IMR-90 (cell line): Measurements from ENCODE around the gene LPAR1. TPM values are rescaled to one million over a fixed set of nuclear protein-coding genes. Genes with fewer than 3 reads are reported as not detected.

Experiments used
- ATAC-seq: fragments of 200-7000 bp; cut with Tn5 transposase; 2 replicates; pipeline ENCODE4 v1.9.1; 2020; ENCODE audit warnings: low read depth, mild to moderate bottlenecking, moderate library complexity
- BruUV-seq: library from RNA; stranded (reverse); fragments of 400-500 nt; replicated peaks from 2 replicates; lab custom pipeline; 2021; lab: Mats Ljungman, UMichigan
- CTCF ChIA-PET: fragments of 300-600 bp; formaldehyde crosslinking; extraction: SDS; loops from one replicate; lab custom pipeline; 2021; ENCODE audit warnings: antibody characterized with exemption; lab: Yijun Ruan, JAX
- POLR2A ChIA-PET: fragments of 300-600 bp; sonication (Branson Sonifier 250); formaldehyde crosslinking; loops from one replicate; lab custom pipeline; 2022; ENCODE audit warnings: antibody characterized with exemption; ENCODE audit not compliant: unreplicated experiment; lab: Charles Lee
- DNase-seq: peaks from one replicate; pipeline ENCODE4 v3.0.0; 2013
- H2AFZ ChIP-seq: replicated peaks from 2 replicates; pipeline ENCODE3; 2013; ENCODE audit warnings: low read length, mild to moderate bottlenecking; ENCODE audit not compliant: poor library complexity
- H2AK5ac ChIP-seq: 2 replicates; pipeline ENCODE4 v1.6.1; 2013; ENCODE audit warnings: low read depth, low read length, inconsistent platforms
- H2AK9ac ChIP-seq: replicated peaks from 2 replicates; pipeline ENCODE3; 2013; ENCODE audit warnings: mild to moderate bottlenecking, low read depth, low read length, moderate library complexity; ENCODE audit not compliant: poor library complexity
- H2BK120ac ChIP-seq: 2 replicates; pipeline ENCODE4 v1.6.1; 2013; ENCODE audit warnings: low read depth, low read length, inconsistent platforms
- H2BK15ac ChIP-seq: 3 replicates; pipeline ENCODE4 v1.6.1; 2013; ENCODE audit warnings: low read depth, low read length, inconsistent platforms
- H2BK20ac ChIP-seq: 2 replicates; pipeline ENCODE4 v1.6.1; 2013; ENCODE audit warnings: low read depth, mild to moderate bottlenecking, inconsistent platforms, low read length, moderate library complexity
- H2BK5ac ChIP-seq: 2 replicates; pipeline ENCODE4 v1.6.1; 2013; ENCODE audit warnings: mild to moderate bottlenecking, low read depth, low read length, inconsistent platforms; ENCODE audit not compliant: poor library complexity, severe bottlenecking
- H3K14ac ChIP-seq: replicated peaks from 2 replicates; pipeline ENCODE4 v1.6.1; 2013; ENCODE audit warnings: low read depth, low read length, inconsistent platforms
- H3K18ac ChIP-seq: 2 replicates; pipeline ENCODE4 v1.6.1; 2013; ENCODE audit warnings: low read depth, low read length, control low read depth
- H3K23ac ChIP-seq: 2 replicates; pipeline ENCODE4 v1.6.1; 2013; ENCODE audit warnings: low read depth, low read length, inconsistent platforms
- H3K27ac ChIP-seq: 2 replicates; pipeline ENCODE4 v1.5.1; 2013; ENCODE audit warnings: mild to moderate bottlenecking, control low read depth, low read length; ENCODE audit not compliant: insufficient read depth
- H3K27me3 ChIP-seq: 2 replicates; pipeline ENCODE4 v1.6.1; 2013; ENCODE audit warnings: low read length; ENCODE audit not compliant: control insufficient read depth, insufficient read depth
- H3K36me3 ChIP-seq: 2 replicates; pipeline ENCODE4 v1.6.1; 2013; ENCODE audit warnings: low read length, mixed read lengths; ENCODE audit not compliant: control insufficient read depth, insufficient read depth
- H3K4ac ChIP-seq: 2 replicates; pipeline ENCODE4 v1.6.1; 2013; ENCODE audit warnings: low read depth, low read length, inconsistent platforms
- H3K4me1 ChIP-seq: 2 replicates; pipeline ENCODE4 v1.6.1; 2013; ENCODE audit warnings: low read length, mixed read lengths; ENCODE audit not compliant: control insufficient read depth, insufficient read depth
- H3K4me2 ChIP-seq: 2 replicates; pipeline ENCODE4 v1.6.1; 2013; ENCODE audit warnings: low read depth, mild to moderate bottlenecking, control low read depth, low read length, moderate library complexity
- H3K4me3 ChIP-seq: 2 replicates; pipeline ENCODE4 v1.5.1; 2013; ENCODE audit warnings: low read depth, mild to moderate bottlenecking, control low read depth, low read length, moderate library complexity; ENCODE audit not compliant: insufficient read depth
- H3K56ac ChIP-seq: 2 replicates; pipeline ENCODE4 v1.6.1; 2013; ENCODE audit warnings: low read length, inconsistent platforms; ENCODE audit not compliant: insufficient read depth; ENCODE audit errors: extremely low read depth
- H3K79me1 ChIP-seq, 2 experiments: 2 replicates each; pipeline ENCODE4 v1.6.1; 2013; ENCODE audit warnings: low read length in 2 of 2, inconsistent platforms in 1 of 2, low read depth in 1 of 2
- H3K9ac ChIP-seq: 2 replicates; pipeline ENCODE4 v1.6.1; 2013; ENCODE audit warnings: low read depth, low read length, control low read depth
- H3K9me1 ChIP-seq: 2 replicates; pipeline ENCODE4 v1.6.1; 2013; ENCODE audit warnings: low read length, inconsistent platforms; ENCODE audit not compliant: insufficient read depth
- H3K9me3 ChIP-seq: 2 replicates; pipeline ENCODE4 v1.6.1; 2013; ENCODE audit warnings: low read length; ENCODE audit not compliant: control insufficient read depth, insufficient read depth
- H4K20me1 ChIP-seq: 2 replicates; pipeline ENCODE4 v1.6.1; 2013; ENCODE audit warnings: low read length, inconsistent platforms; ENCODE audit not compliant: insufficient read depth
- H4K5ac ChIP-seq: 2 replicates; pipeline ENCODE4 v1.6.1; 2013; ENCODE audit warnings: mild to moderate bottlenecking, low read depth, low read length, control low read depth
- H4K8ac ChIP-seq, 2 experiments: 2 replicates each; pipeline ENCODE4 v1.6.1; 2013; ENCODE audit warnings: low read depth in 2 of 2, low read length in 2 of 2, control low read depth in 1 of 2, inconsistent platforms in 1 of 2
- H4K91ac ChIP-seq: 2 replicates; pipeline ENCODE4 v1.6.1; 2013; ENCODE audit warnings: low read depth, low read length, inconsistent platforms; ENCODE audit not compliant: insufficient read depth
- BHLHE40 ChIP-seq: fragments of 150-350 bp; IDR thresholded peaks from 2 replicates; pipeline ENCODE4 v1.6.1; 2016; ENCODE audit warnings: mild to moderate bottlenecking, low read depth, low read length
- CEBPB ChIP-seq: IDR thresholded peaks from 2 replicates; pipeline ENCODE4 v1.6.1; 2012; ENCODE audit warnings: low read depth, low read length, improper control_type of control experiment
- CHD1 ChIP-seq: IDR thresholded peaks from 2 replicates; pipeline ENCODE4 v1.6.1; 2012; ENCODE audit warnings: low read depth, low read length, improper control_type of control experiment
- ELK1 ChIP-seq: fragments of 150-350 bp; IDR thresholded peaks from 2 replicates; pipeline ENCODE4 v1.6.1; 2016; ENCODE audit warnings: low read depth, mild to moderate bottlenecking, low read length, moderate library complexity, borderline replicate concordance
- FOS ChIP-seq: fragments of 150-350 bp; IDR thresholded peaks from 2 replicates; pipeline ENCODE4 v1.6.1; 2016; ENCODE audit warnings: low read depth, low read length
- MAFK ChIP-seq: IDR thresholded peaks from 2 replicates; pipeline ENCODE4 v1.6.1; 2012; ENCODE audit warnings: low read depth, low read length, improper control_type of control experiment
- MAZ ChIP-seq: IDR thresholded peaks from 2 replicates; pipeline ENCODE4 v1.6.1; 2012; ENCODE audit warnings: low read depth, mild to moderate bottlenecking, low read length, improper control_type of control experiment, moderate library complexity, borderline replicate concordance
- MXI1 ChIP-seq: IDR thresholded peaks from 2 replicates; pipeline ENCODE4 v1.6.1; 2012; ENCODE audit warnings: low read depth, mild to moderate bottlenecking, low read length, moderate library complexity, borderline replicate concordance
- NFE2L2 ChIP-seq: fragments of 150-350 bp; IDR thresholded peaks from 2 replicates; pipeline ENCODE4 v1.6.1; 2016; ENCODE audit warnings: low read depth, mild to moderate bottlenecking, low read length
- RAD21 ChIP-seq: IDR thresholded peaks from 2 replicates; pipeline ENCODE4 v1.6.1; 2012; ENCODE audit warnings: low read length, improper control_type of control experiment
- RCOR1 ChIP-seq: IDR thresholded peaks from 2 replicates; pipeline ENCODE4 v1.6.1; 2012; ENCODE audit warnings: mild to moderate bottlenecking, low read length, improper control_type of control experiment; ENCODE audit not compliant: insufficient replicate concordance
- RFX5 ChIP-seq: IDR thresholded peaks from 2 replicates; pipeline ENCODE4 v1.8.0; 2012; ENCODE audit warnings: low read depth, mild to moderate bottlenecking, low read length, moderate library complexity
- SMC3 ChIP-seq: fragments of 150-350 bp; IDR thresholded peaks from 2 replicates; pipeline ENCODE4 v1.6.1; 2016; ENCODE audit warnings: low read depth, mild to moderate bottlenecking, antibody characterized with exemption, low read length, moderate library complexity
- USF2 ChIP-seq: fragments of 150-350 bp; IDR thresholded peaks from 2 replicates; pipeline ENCODE4 v1.6.1; 2017; ENCODE audit warnings: mild to moderate bottlenecking, antibody characterized with exemption, low read length, low read depth
- WGBS, 2 experiments: methylation state at CpG; one replicate each; pipeline versions ENCODE4 v1.1.5 to v1.1.7; 2013; ENCODE audit warnings: missing lambda C conversion rate in 2 of 2; ENCODE audit not compliant: insufficient read length in 1 of 2; ENCODE audit errors: extremely low coverage in 2 of 2; 5-methylcytosine and 5-hydroxymethylcytosine counted together
- dilution Hi-C: fragments of 300-500 bp; cut with HindIII; formaldehyde crosslinking; loops from one replicate; pipeline ENCODE4 v1.14.3; 2018; ENCODE audit warnings: low sequenced_read_pairs; ENCODE audit not compliant: unreplicated experiment
- in situ Hi-C: fragments of 300-500 bp; cut with MboI; formaldehyde crosslinking; loops from 3 replicates; pipeline ENCODE4 v1.14.3; 2019; ENCODE audit warnings: low sequenced_read_pairs, inconsistent platforms, mixed read lengths
- intact Hi-C: fragments of 100-400 bp; cut with micrococcal nuclease; formaldehyde crosslinking; loops from 2 replicates; pipeline ENCODE4 v1.10.0; 2022
- polyA plus RNA-seq, 3 experiments: library from polyadenylated mRNA; depleted of rRNA; stranded (reverse); fragments of >200 nt; gene quantifications; 2 replicates each; pipeline ENCODE4 v1.2.3, GENCODE V29; 2012; ENCODE audit warnings: low replicate concordance in 1 of 3
- total RNA-seq: library from RNA; depleted of rRNA; stranded (reverse); fragments of >200 nt; gene quantifications from 2 replicates; pipeline ENCODE4 v1.2.3, GENCODE V29; 2012

The LPAR1 gene
- total and polyA plus RNA-seq, 2 of the 4 experiments (the other 2 are of a cell fraction): 171 to 315 TPM

- Histone ChIP-seq H4K5ac (no peak overlapping the region), H2AK5ac (no peak overlapping the region), H2AFZ (no peak overlapping the region), H3K4me2 (no peak overlapping the region), H2AK9ac (no peak overlapping the region), H4K20me1 (peaks cover 94% of the 10 kb centered on the region), H4K8ac (no peak overlapping the region), H3K9me1 (peaks cover 25% of the 10 kb centered on the region), H3K4me1 (peaks cover 25% of the 10 kb centered on the region), H2BK120ac (no peak overlapping the region), H3K4me3 (no peak overlapping the region), H3K23ac (peak overlapping the region; percentile 47; the same call in 1 of the 2 replicates), H3K36me3 (peaks cover 16% of the 10 kb centered on the region), H3K9ac (no peak overlapping the region), H4K91ac (no peak overlapping the region), H2BK5ac (no peak overlapping the region), H2BK15ac (no peak overlapping the region), H3K27ac (no peak overlapping the region), H3K27me3 (no peaks in the 10 kb centered on the region), H3K56ac (no peak overlapping the region), H3K9me3 (no peaks in the 10 kb centered on the region), H2BK20ac (no peak overlapping the region), H3K79me1 (peaks cover 26 to 77% of the 10 kb centered on the region in 2 experiments), H3K14ac (no peak overlapping the region), H3K18ac (no peak overlapping the region), H3K4ac (no peak overlapping the region)
- BruUV-seq: no TSS peak
- DNase-seq (no peak), ATAC-seq (no peak)
- TF ChIP-seq RAD21: no peak
- no peak for TF ChIP-seq MAFK
- TF ChIP-seq RCOR1: no peak
- no peak for TF ChIP-seq FOS
- no peak for TF ChIP-seq SMC3
- no peak for TF ChIP-seq MAZ
- no peak for TF ChIP-seq MXI1
- TF ChIP-seq NFE2L2: no peak
- no peak for TF ChIP-seq USF2
- TF ChIP-seq BHLHE40: no peak
- no peak for TF ChIP-seq RFX5
- no peak for TF ChIP-seq CHD1
- no peak for TF ChIP-seq ELK1
- no peak for TF ChIP-seq CEBPB
- CTCF ChIA-PET: interaction anchor here (0.6 kb wide), 1 partner anchor 246 kb away, joined by 3 read pairs; no protein-coding TSS in a partner anchor
- in situ Hi-C loops (no loop called here), intact Hi-C loops (no loop called here), dilution Hi-C loops (no loop called here)
- 100% methylated on average over 1 of the region's 2 CpGs; no CpG with 5 or more reads in 1 of the 2 experiments for WGBS, 2 experiments
- POLR2A ChIA-PET: no interaction called here
These were observed 38.1 kb downstream of the LPAR1 start for GRCh38 chr9:111000202-111000601.
